GM04503 (cell line): Measurements from ENCODE around the gene PTPRU.
A peak's percentile ranks its signal among the peaks of the same experiment; 100 is the strongest.

Experiments used
- DNase-seq: peaks from one replicate; pipeline ENCODE4 v3.0.0-alpha.2; 2012; ENCODE audit warnings: low read depth

The PTPRU gene

DNA sequence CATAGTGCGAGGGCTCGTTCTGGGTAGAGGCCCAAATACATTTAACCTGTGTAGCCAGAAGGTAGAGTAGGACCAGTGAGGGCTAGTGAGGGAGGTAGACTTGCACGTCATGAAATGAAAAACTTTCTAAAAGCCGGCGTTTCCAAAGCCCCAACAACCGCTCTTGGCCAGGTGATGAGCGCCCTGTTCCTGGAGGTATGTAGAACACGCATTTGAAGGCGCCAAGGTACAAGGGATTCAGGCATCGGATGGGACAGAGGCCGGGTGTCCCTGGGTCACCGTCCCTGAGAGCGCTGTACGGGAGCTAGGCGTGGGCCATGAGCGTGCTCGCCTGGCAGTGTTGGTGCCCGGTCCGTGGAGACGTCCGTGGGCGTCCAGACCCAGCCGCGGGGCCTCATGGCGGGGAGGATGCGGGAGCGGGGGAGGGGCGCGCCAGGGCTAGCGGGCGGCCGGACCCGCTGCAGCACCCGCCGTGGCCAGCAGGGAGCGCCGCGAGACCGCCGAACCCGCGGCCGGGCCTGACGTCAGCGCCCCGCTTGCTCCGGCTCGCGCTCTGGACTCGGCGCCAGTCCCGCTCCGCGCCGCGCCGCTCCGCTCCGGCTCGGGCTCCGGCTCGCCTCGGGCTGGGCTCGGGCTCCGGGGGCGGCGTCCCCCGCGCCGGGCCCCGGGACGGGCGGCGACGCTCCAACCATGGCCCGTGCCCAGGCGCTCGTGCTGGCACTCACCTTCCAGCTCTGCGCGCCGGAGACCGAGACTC is at the start of gene PTPRU:
PTPRU (plus strand) TSS at position 568 of the 757 bp plus-strand sequence; CDS start at position 691, 123 bp downstream.
- no peak for DNase-seq

GRCh38 chr1:29186707-29187106 is 49.6 kb upstream of the PTPRU start:
- DNase-seq, result no peak

GRCh38 chr1:29190718-29191117 is 45.6 kb upstream of the PTPRU start:
- no peak for DNase-seq

DNA sequence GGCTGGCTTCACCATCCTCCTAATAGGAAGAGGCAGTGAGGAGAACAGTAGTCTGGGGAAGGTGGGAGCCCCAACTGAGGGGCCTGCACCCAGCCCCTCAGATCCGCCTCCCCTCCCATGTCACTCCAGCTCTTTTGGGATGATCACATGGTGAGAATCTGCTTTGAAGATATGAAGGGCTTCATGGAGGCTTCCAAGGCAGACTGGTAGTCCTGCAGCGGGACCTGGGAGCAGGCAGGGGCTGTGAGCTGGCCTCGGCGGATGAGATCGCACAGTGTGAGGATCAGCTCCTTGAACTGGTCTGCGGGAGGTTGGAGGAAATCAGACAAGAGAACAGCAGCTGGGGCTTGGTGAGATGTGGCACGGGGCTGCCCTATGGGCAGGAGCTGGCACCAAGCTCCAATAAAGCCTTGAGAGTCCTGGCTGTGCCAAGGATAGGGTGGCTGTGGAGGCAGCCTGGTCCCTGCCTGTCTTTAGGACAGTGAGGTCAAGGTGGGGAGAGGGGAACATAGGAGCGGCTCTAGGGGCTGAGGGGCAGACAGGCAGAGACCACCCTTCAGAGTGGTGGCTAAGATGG is 42.4 kb upstream of the PTPRU start:
- DNase-seq, result no peak

DNA sequence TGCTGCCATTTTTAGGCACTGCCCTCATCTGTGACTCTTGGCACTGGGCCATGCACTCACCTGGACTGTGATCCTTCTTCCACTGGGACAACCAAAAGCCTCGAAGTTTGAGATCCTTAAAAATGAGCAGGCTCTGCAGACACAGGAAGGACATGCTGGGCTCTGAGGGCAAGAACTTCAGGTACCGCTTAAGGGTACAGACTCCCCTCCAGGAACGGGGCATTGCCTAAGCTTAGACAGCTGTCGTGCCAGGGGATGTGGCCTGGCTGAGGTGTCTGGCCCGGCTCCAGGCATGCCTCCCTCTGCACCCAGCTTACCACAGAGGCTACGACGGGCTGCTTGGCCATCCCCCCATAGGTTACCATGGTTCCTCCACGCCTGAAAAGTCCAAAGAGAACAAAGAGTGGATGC is 40.4 kb upstream of the PTPRU start:
- no peak for DNase-seq

DNA sequence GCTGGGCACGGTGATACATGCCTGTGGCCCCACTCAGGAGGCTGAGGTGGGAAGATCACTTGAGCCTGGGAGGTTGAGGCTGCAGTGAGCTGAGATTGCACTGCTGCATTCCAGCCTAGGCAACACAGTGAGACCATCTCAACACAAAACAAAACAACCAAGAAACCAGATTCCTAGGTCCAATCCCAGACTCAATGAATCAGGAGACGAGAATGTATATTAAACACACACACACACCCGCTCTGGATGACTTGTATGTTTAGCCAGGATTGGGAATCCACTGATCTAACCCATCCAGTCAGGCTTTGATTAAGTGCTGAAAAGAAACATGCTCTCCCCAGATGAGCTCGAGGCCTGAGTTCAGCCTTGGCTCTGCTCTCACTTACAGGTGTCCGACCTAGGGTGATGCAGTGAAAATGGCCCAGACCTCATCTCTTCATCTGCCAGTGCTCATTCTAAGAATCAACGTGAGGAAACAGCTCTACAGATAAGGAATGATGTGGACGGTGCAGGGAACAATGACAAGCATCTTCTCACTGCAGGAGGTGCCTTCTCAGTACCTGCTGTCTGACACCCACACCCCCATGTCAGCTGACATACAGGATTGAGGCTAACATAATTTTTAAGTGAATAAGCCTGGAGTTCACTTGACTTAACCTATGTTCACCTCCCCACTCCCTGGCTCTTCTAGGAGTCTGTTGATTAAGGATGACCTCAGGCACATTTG is 39.3 kb upstream of the PTPRU start:
- peak; percentile 93 for DNase-seq

- DNase-seq, result no peak
Observed at GRCh38 chr1:29197590-29197924, 38.8 kb upstream of the PTPRU start.

- no peak for DNase-seq
Observed at GRCh38 chr1:29197993-29198392, 38.3 kb upstream of the PTPRU start.

- DNase-seq, result no peak
Observed at GRCh38 chr1:29200906-29201594, 35.3 kb upstream of the PTPRU start.

GRCh38 chr1:29201595-29202051 is 34.7 kb upstream of the PTPRU start:
- DNase-seq, result no peak

GRCh38 chr1:29202053-29202452 is 34.3 kb upstream of the PTPRU start:
- DNase-seq, result no peak

- DNase-seq, result peak; percentile 92
Observed at GRCh38 chr1:29202584-29203340, 33.6 kb upstream of the PTPRU start.

- DNase-seq, result no peak
Observed at GRCh38 chr1:29208442-29208841, 27.9 kb upstream of the PTPRU start.

DNA sequence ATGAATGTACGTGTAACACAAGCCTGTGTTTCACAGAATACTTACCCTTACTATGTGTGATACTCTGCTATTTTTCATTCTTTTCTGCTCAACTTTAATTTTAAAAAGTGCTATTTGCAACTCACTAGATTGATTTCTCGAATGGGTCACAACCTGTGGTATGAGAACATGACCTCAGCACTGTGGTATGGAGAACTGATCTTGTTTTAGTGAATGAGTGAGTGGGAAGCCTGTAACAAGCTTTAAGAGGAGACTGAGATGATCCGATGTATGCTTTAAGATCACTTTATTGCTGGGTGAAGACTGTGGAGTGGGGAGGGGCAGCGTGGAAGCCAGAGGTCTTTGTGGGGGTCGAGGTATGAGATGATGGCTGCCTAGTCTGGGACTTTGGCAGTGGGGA is 27.1 kb upstream of the PTPRU start:
- no peak for DNase-seq

- no peak for DNase-seq
Observed at GRCh38 chr1:29210278-29211085, 25.8 kb upstream of the PTPRU start.

GRCh38 chr1:29211086-29212030 is 25.0 kb upstream of the PTPRU start:
- peak; percentile 52 for DNase-seq

DNA sequence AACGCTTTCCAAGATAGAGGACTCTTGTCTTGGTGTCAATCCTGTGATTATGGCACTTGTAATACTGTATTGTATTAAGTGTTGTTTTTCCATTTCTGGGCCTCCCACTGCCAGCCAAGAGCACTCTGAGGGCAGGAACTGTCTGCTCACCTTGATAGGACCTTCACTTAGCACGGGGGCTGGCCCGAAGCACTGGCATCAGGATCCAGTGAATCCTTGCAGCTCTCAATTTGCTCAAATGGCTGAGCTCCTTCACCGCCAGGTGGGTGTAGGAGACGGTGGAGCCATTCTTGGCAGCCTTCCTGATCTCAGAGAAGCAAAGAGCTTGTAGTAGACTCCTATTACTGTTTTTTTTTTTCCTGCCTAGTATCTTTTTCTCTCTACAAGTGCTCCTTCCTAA is 23.3 kb upstream of the PTPRU start:
- DNase-seq, result no peak

DNA sequence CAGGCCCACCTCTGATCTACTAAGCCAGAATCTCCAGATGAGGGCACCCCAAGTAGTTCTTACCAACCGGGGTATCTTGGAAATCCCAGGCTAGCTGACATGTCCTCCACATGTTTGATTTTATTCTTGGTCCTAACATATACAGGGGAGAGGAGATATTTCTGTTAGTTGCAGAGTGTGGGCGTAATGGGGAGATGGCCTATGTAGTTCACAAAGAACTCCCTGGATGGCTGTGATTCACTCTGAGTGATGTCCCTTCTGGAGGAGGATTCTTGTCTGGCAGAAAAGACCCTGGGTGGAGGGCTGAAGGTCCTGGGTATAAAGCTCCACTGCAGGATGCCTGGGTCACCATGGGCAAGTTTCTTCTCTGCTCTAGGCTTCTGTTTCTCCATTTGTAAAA is 18.7 kb upstream of the PTPRU start:
- DNase-seq, result no peak

DNA sequence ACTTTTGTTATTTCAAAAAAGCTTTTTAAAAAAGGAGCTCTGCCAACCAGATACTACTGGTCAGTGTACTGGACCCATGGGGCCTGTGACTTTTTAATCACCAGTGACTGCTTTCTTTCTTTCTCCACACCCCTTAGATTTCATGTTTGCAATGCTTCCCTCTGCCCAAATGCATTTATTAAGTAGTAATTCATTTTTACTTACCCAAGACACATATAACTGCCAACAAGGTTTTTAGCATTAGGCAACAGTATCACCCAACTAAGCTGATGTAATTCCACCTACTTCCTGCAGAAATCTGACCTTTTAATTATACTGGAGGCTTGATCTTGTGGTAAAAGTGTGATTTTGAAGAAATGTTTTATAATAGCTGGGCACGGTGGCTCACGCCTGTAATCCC is 18.1 kb upstream of the PTPRU start:
- peak; percentile 44 for DNase-seq

GRCh38 chr1:29221296-29221695 is 15.0 kb upstream of the PTPRU start:
- no peak for DNase-seq
